ENCODE measurements around the gene TRRAP.

Gene TRRAP

DNA sequence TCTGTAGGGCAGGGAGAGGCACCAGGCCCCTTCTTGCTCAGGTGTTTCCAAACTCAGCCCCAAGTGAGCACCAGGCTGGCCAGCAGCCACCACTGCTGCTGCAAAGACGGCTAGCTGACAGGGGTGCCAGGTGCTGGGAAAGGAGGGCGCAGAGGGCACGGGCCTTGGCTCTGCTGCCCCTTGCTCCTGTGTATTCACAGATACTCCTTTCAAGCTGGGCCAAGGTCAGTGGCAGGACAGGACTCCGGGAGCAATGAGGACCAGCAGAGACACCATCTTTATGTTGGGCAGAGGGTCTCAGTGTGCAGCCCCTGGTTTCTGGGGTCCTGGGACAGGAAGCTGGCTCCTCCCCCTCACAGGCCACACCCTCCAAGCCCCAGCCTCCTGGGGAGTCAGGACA lies 155.4 kb downstream of the TRRAP start:
- Histone ChIP-seq H3K79me1 (ENCODE audit: low read depth, low read length) (peaks cover 2% of the 10 kb centered on the region), H2BK15ac (ENCODE audit: low read length) (no peak overlapping the region), H3K23ac (ENCODE audit: low read depth, low read length, poor library complexity) (peak overlapping the region; percentile 53), H2AFZ (ENCODE audit: low read length) (no peak overlapping the region), H3K27ac (replicated peaks; ENCODE audit: low read length) (no peak overlapping the region), H3K27me3 (ENCODE audit: control insufficient read depth in 3 of 3, insufficient read depth in 3 of 3, low read depth in 1 of 3, low read length in 3 of 3) (no peaks in the 10 kb centered on the region), H3K18ac (ENCODE audit: low read length) (no peak overlapping the region), H3K4me2 (ENCODE audit: insufficient read depth, low read length, poor library complexity, severe bottlenecking) (no peak overlapping the region), H4K8ac (ENCODE audit: low read depth, low read length) (no peak overlapping the region), H3K4ac (ENCODE audit: low read length) (no peak overlapping the region), H4K91ac (ENCODE audit: low read depth, low read length, poor library complexity) (no peak overlapping the region), H2BK5ac (ENCODE audit: low read length) (no peak overlapping the region), H3K4me3 (ENCODE audit: low read length in 2 of 2) (no peak overlapping the region), H2BK12ac (ENCODE audit: low read length) (no peak overlapping the region), H3K9me3 (replicated peaks in 1 of 2; ENCODE audit: control insufficient read depth in 2 of 2, insufficient read depth in 1 of 2, low read depth in 1 of 2, low read length in 2 of 2) (peaks cover 6 to 11% of the 10 kb centered on the region in 2 donors), H3K9ac (ENCODE audit: low read depth, low read length, poor library complexity) (no peak overlapping the region), H3K14ac (ENCODE audit: low read length) (no peak overlapping the region), H2BK120ac (ENCODE audit: low read depth, low read length) (no peak overlapping the region), H2AK5ac (ENCODE audit: low read depth, low read length) (no peak overlapping the region), H3K4me1 (ENCODE audit: control insufficient read depth in 2 of 2, insufficient read depth in 1 of 2, low read depth in 1 of 2, low read length in 2 of 2) (no peaks in the 10 kb centered on the region), H3K36me3 (replicated peaks in 1 of 2; ENCODE audit: control insufficient read depth in 2 of 2, insufficient read depth in 2 of 2, low read length in 2 of 2) (peaks cover 75 to 99% of the 10 kb centered on the region in 2 donors)
- WGBS, 2 donors (ENCODE audit: extremely low coverage in 2 of 2, insufficient read length in 2 of 2, insufficient replicate concordance in 1 of 2): no CpG with 5 or more reads among the region's 4 CpGs
- DNase-seq (ENCODE audit: low spot score): no peak

DNA sequence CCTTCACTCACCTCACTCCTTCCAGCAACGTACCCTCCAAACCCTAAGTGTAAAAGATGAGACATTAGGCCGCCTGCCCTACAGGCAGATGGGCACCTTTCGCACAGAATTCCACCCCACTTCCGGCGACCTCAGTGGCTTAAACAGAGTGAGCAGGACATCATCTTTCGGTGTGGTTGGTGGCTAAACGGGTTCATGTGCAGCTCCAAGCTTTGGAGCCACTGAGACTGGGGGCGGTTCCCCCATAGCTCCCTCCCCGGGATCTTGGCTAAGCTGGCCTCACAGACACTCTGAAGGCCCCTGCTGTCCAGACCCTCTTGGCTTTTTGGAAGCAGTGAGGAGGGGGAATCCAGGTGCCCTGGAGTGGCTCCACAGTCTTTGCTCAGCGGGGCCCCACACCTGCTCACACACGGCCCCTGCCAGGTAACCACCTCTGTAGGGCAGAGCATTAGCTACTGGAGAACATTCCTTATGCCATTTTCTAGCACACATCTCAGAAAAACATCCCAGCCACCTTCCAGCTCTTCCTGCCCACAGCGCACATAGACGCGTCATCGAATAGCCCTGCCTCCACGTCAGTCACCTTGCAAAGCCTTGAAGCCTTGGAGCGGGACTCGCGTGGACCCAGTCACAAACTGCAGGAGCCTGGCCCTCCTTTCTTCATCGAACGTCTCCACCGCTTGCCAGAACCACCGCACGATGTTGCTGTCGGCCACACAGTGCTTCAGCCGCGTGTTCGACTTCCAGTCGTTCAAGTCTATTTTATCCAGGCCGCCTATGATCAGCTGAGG lies 156.8 kb downstream of the TRRAP start:
- no peak overlapping the region for H3K4me2 ChIP-seq (ENCODE audit: insufficient read depth, low read length, poor library complexity, severe bottlenecking)
- peaks cover 71 to 94% of the 10 kb centered on the region in 2 donors for H3K36me3 ChIP-seq (replicated peaks in 1 of 2; ENCODE audit: control insufficient read depth in 2 of 2, insufficient read depth in 2 of 2, low read length in 2 of 2)
- no peaks in the 10 kb centered on the region for H3K27me3 ChIP-seq (ENCODE audit: control insufficient read depth in 3 of 3, insufficient read depth in 3 of 3, low read depth in 1 of 3, low read length in 3 of 3)
- no peak overlapping the region for H3K4ac ChIP-seq (ENCODE audit: low read length)
- H3K14ac ChIP-seq (ENCODE audit: low read length): no peak overlapping the region
- no peak overlapping the region for H4K8ac ChIP-seq (ENCODE audit: low read depth, low read length)
- H3K18ac ChIP-seq (ENCODE audit: low read length): no peak overlapping the region
- H3K9ac ChIP-seq (ENCODE audit: low read depth, low read length, poor library complexity): no peak overlapping the region
- H2AK5ac ChIP-seq (ENCODE audit: low read depth, low read length): no peak overlapping the region
- peaks cover 4% of the 10 kb centered on the region in 2 donors for H3K9me3 ChIP-seq (replicated peaks in 1 of 2; ENCODE audit: control insufficient read depth in 2 of 2, insufficient read depth in 1 of 2, low read depth in 1 of 2, low read length in 2 of 2)
- no peak overlapping the region for H2BK15ac ChIP-seq (ENCODE audit: low read length)
- no peak overlapping the region for H2BK120ac ChIP-seq (ENCODE audit: low read depth, low read length)
- H4K91ac ChIP-seq (ENCODE audit: low read depth, low read length, poor library complexity): no peak overlapping the region
- no CpG with 5 or more reads among the region's 30 CpGs for WGBS, 2 donors (ENCODE audit: extremely low coverage in 2 of 2, insufficient read length in 2 of 2, insufficient replicate concordance in 1 of 2)
- no peak overlapping the region for H2BK12ac ChIP-seq (ENCODE audit: low read length)
- H2BK5ac ChIP-seq (ENCODE audit: low read length): no peak overlapping the region
- no peak overlapping the region for H3K4me3 ChIP-seq (ENCODE audit: low read length in 2 of 2)
- H3K4me1 ChIP-seq (ENCODE audit: control insufficient read depth in 2 of 2, insufficient read depth in 1 of 2, low read depth in 1 of 2, low read length in 2 of 2): no peaks in the 10 kb centered on the region
- H3K79me1 ChIP-seq (ENCODE audit: low read depth, low read length): peaks cover 2% of the 10 kb centered on the region
- DNase-seq (ENCODE audit: low spot score): no peak
- H2AFZ ChIP-seq (ENCODE audit: low read length): no peak overlapping the region
- no peak overlapping the region for H3K23ac ChIP-seq (ENCODE audit: low read depth, low read length, poor library complexity)
- no peak overlapping the region for H3K27ac ChIP-seq (replicated peaks; ENCODE audit: low read length)

DNA sequence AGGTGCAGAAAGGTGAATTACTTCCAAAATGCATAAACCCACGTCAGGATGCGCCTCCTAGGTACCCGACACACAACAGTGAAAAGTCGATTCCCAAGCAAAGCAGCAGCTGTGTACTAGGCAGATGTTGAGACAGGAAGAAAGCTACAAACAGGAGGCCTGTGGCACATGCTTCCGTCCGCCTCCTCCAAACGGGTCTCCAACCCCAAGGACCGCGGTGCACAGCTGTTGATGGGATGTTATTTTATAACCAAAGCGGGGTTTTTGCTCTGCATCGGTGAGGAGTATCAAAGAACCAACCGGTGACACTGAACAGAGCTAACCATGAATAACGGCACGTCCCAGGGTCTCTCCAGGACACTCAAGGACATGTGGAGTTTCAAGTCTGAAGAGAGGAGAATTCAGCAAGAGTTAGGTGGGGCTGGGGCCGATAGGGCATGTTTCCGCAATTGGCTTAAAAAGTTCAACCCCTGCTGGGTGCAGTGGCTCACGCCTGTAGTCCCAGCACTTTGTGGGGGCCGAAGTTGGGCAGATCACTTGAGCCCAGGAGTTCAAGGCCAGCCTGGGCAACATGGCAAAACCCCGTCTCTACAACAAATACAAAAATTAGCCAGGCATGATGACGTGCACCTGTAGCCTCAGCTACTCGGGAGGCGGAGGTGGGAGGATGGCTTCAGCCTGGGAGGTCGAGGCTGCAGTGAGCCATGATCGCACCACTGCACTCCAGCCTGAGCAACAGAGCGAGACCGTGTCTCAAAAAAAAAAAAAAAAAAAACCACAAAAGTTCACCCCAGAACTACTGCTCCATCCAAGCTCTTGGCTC lies 157.6 kb downstream of the TRRAP start:
- Histone ChIP-seq H2AFZ (ENCODE audit: low read length) (no peak overlapping the region), H2AK5ac (ENCODE audit: low read depth, low read length) (no peak overlapping the region), H4K8ac (ENCODE audit: low read depth, low read length) (no peak overlapping the region), H2BK120ac (ENCODE audit: low read depth, low read length) (no peak overlapping the region), H2BK15ac (ENCODE audit: low read length) (no peak overlapping the region), H4K91ac (ENCODE audit: low read depth, low read length, poor library complexity) (no peak overlapping the region), H3K36me3 (replicated peaks in 1 of 2; ENCODE audit: control insufficient read depth in 2 of 2, insufficient read depth in 2 of 2, low read length in 2 of 2) (peaks cover 70 to 92% of the 10 kb centered on the region in 2 donors), H3K27me3 (ENCODE audit: control insufficient read depth in 3 of 3, insufficient read depth in 3 of 3, low read depth in 1 of 3, low read length in 3 of 3) (no peaks in the 10 kb centered on the region), H3K4me3 (ENCODE audit: low read length in 2 of 2) (no peak overlapping the region), H3K9me3 (replicated peaks in 1 of 2; ENCODE audit: control insufficient read depth in 2 of 2, insufficient read depth in 1 of 2, low read depth in 1 of 2, low read length in 2 of 2) (no peaks in the 10 kb centered on the region), H3K18ac (ENCODE audit: low read length) (no peak overlapping the region), H3K23ac (ENCODE audit: low read depth, low read length, poor library complexity) (no peak overlapping the region), H3K79me1 (ENCODE audit: low read depth, low read length) (peaks cover 2% of the 10 kb centered on the region), H3K9ac (ENCODE audit: low read depth, low read length, poor library complexity) (no peak overlapping the region), H3K4ac (ENCODE audit: low read length) (no peak overlapping the region), H3K4me2 (ENCODE audit: insufficient read depth, low read length, poor library complexity, severe bottlenecking) (no peak overlapping the region), H2BK5ac (ENCODE audit: low read length) (no peak overlapping the region), H3K4me1 (ENCODE audit: control insufficient read depth in 2 of 2, insufficient read depth in 1 of 2, low read depth in 1 of 2, low read length in 2 of 2) (no peaks in the 10 kb centered on the region), H3K27ac (replicated peaks; ENCODE audit: low read length) (no peak overlapping the region), H2BK12ac (ENCODE audit: low read length) (no peak overlapping the region), H3K14ac (ENCODE audit: low read length) (no peak overlapping the region)
- WGBS, 2 donors (ENCODE audit: extremely low coverage in 2 of 2, insufficient read length in 2 of 2, insufficient replicate concordance in 1 of 2): no CpG with 5 or more reads among the region's 26 CpGs
- DNase-seq (ENCODE audit: low spot score): no peak

DNA sequence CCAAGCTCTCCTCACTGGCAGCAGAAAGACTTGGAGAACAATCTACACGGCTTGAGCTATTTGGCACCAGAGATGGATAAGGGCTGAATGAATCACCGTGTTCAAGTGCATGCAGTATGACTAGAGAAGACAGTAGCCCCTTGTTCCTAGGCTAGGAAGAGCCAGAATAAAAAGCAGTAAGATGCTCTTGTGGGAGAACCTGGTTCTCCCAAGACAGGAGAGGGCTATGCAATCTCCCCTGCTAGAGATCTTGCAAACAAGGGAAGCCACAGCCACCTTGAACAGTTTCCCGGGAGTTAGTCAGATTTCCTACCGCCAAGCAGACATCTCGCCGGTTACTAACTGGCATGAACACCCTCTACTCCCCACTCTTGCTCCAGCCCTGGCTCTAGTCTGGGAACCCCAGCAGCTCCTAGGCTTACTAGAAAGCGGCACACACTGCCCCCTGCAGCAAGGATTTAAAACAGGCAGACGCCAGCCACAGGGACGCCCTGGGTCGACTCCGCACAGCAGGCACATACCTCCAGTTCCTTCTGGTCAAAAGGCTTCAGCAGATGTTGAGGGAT lies 158.3 kb downstream of the TRRAP start:
- DNase-seq (ENCODE audit: low spot score): peak; percentile 17
- Histone ChIP-seq H3K36me3 (replicated peaks in 1 of 2; ENCODE audit: control insufficient read depth in 2 of 2, insufficient read depth in 2 of 2, low read length in 2 of 2) (peaks cover 68 to 90% of the 10 kb centered on the region in 2 donors), H2BK12ac (ENCODE audit: low read length) (no peak overlapping the region), H3K9me3 (replicated peaks in 1 of 2; ENCODE audit: control insufficient read depth in 2 of 2, insufficient read depth in 1 of 2, low read depth in 1 of 2, low read length in 2 of 2) (no peaks in the 10 kb centered on the region), H4K91ac (ENCODE audit: low read depth, low read length, poor library complexity) (no peak overlapping the region), H2AK5ac (ENCODE audit: low read depth, low read length) (no peak overlapping the region), H2BK15ac (ENCODE audit: low read length) (no peak overlapping the region), H3K27me3 (ENCODE audit: control insufficient read depth in 3 of 3, insufficient read depth in 3 of 3, low read depth in 1 of 3, low read length in 3 of 3) (no peaks in the 10 kb centered on the region), H3K23ac (ENCODE audit: low read depth, low read length, poor library complexity) (no peak overlapping the region), H3K18ac (ENCODE audit: low read length) (no peak overlapping the region), H4K8ac (ENCODE audit: low read depth, low read length) (no peak overlapping the region), H3K9ac (ENCODE audit: low read depth, low read length, poor library complexity) (no peak overlapping the region), H3K4me2 (ENCODE audit: insufficient read depth, low read length, poor library complexity, severe bottlenecking) (no peak overlapping the region), H3K14ac (ENCODE audit: low read length) (no peak overlapping the region), H3K27ac (replicated peaks; ENCODE audit: low read length) (no peak overlapping the region), H3K4me3 (ENCODE audit: low read length in 2 of 2) (no peak overlapping the region), H2AFZ (ENCODE audit: low read length) (no peak overlapping the region), H2BK120ac (ENCODE audit: low read depth, low read length) (no peak overlapping the region), H2BK5ac (ENCODE audit: low read length) (no peak overlapping the region), H3K79me1 (ENCODE audit: low read depth, low read length) (peaks cover 4% of the 10 kb centered on the region), H3K4me1 (ENCODE audit: control insufficient read depth in 2 of 2, insufficient read depth in 1 of 2, low read depth in 1 of 2, low read length in 2 of 2) (no peaks in the 10 kb centered on the region), H3K4ac (ENCODE audit: low read length) (no peak overlapping the region)
- no CpG with 5 or more reads among the region's 11 CpGs for WGBS, 2 donors (ENCODE audit: extremely low coverage in 2 of 2, insufficient read length in 2 of 2, insufficient replicate concordance in 1 of 2)
